ENCODE measurements around the gene TAS2R10. TPM values are rescaled to one million over a fixed set of nuclear protein-coding genes. Genes with fewer than 3 reads are reported as not detected.

Gene TAS2R10
- total RNA-seq, 1 experiment from 2014 or later, result 0.91 TPM

DNA sequence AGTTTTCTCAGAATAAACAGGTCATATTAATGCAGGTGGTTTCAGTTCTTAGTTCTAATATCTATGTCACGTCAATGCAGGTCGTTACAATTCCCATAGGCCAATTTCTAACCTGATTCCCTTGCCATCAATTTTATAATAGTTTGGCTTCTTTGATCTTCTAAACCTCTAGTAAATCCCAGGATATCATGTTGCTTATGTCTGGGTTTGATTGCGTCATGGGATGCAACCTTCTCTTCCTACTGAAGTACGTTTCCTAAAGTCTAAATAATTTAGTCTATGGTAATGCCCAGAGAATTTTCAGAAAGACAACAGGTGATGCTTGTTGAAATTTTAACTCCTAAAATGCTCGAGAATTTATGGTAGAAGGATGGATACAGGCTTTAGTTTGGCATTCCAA lies 42.9 kb downstream of the TAS2R10 start:
- Mint-ChIP-seq H3K36me3 (ENCODE audit: insufficient read depth, unreplicated experiment) (no peaks in the 10 kb centered on the region), H3K27me3 (ENCODE audit: insufficient read depth, unreplicated experiment) (peaks cover 7% of the 10 kb centered on the region), H3K27ac (ENCODE audit: low read depth, unreplicated experiment) (no peak overlapping the region), H3K4me3 (ENCODE audit: unreplicated experiment) (no peak overlapping the region), H3K4me1 (ENCODE audit: insufficient read depth, unreplicated experiment) (no peaks in the 10 kb centered on the region), H3K9me3 (ENCODE audit: unreplicated experiment) (no peaks in the 10 kb centered on the region)
- ChIA-PET POLR2A (interaction anchor here (0.7 kb wide), 1 partner anchor 13 kb away, joined by 3 read pairs; no protein-coding TSS in a partner anchor), CTCF (interaction anchor here (1.2 kb wide), 1 partner anchor 10 kb away, joined by 5 read pairs; no protein-coding TSS in a partner anchor)
- no TSS peak for BruUV-seq (replicated peaks)
- TF ChIP-seq, protein P1, sequence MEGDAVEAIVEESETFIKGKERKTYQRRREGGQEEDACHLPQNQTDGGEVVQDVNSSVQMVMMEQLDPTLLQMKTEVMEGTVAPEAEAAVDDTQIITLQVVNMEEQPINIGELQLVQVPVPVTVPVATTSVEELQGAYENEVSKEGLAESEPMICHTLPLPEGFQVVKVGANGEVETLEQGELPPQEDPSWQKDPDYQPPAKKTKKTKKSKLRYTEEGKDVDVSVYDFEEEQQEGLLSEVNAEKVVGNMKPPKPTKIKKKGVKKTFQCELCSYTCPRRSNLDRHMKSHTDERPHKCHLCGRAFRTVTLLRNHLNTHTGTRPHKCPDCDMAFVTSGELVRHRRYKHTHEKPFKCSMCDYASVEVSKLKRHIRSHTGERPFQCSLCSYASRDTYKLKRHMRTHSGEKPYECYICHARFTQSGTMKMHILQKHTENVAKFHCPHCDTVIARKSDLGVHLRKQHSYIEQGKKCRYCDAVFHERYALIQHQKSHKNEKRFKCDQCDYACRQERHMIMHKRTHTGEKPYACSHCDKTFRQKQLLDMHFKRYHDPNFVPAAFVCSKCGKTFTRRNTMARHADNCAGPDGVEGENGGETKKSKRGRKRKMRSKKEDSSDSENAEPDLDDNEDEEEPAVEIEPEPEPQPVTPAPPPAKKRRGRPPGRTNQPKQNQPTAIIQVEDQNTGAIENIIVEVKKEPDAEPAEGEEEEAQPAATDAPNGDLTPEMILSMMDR (IDR thresholded peaks at IDR 0.05; ENCODE audit: unreplicated experiment), result no peak
- intact Hi-C loops (cut with micrococcal nuclease), result no loop called here
- no peak for DNase-seq (ENCODE audit: unreplicated experiment)

DNA sequence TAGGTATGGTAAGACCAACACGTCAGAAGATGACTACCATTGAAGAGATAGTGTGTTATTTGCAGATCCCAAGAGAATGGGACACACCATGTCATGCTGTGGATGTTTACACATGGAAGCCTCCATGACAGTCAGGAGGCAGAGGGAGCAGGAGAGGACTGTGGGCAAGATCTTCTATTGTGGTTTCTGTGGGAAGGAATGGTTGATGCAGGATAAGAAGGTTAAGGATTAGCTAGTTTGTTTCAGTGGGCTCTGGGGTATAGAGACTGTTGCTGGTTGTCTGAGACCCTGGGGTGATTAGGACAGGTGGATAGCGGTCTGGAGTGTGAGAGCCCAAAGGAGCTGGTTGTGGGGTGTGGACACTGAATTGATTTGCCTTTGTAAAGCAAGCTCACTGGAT lies 47.1 kb downstream of the TAS2R10 start:
- Mint-ChIP-seq H3K9me3 (ENCODE audit: unreplicated experiment) (no peaks in the 10 kb centered on the region), H3K4me3 (ENCODE audit: unreplicated experiment) (no peak overlapping the region), H3K27me3 (ENCODE audit: insufficient read depth, unreplicated experiment) (peaks cover 44% of the 10 kb centered on the region), H3K36me3 (ENCODE audit: insufficient read depth, unreplicated experiment) (no peaks in the 10 kb centered on the region), H3K4me1 (ENCODE audit: insufficient read depth, unreplicated experiment) (no peaks in the 10 kb centered on the region), H3K27ac (ENCODE audit: low read depth, unreplicated experiment) (no peak overlapping the region)
- intact Hi-C loops (cut with micrococcal nuclease), result loop anchor here (10.0 kb wide), 1 partner anchor 186 kb away; no protein-coding TSS in a partner anchor
- DNase-seq (ENCODE audit: unreplicated experiment), result no peak
- ChIA-PET POLR2A (interaction anchor here (0.7 kb wide), 1 partner anchor 1341 kb away, joined by 3 read pairs; no protein-coding TSS in a partner anchor), CTCF (interaction anchor here (0.5 to 2.7 kb wide), 7 partner anchors 70 to 1296 kb away, joined by 3 to 21 read pairs (median 4); partner anchors contain the start of gene PRR4)
- no TSS peak for BruUV-seq (replicated peaks)
- TF ChIP-seq, protein P1 (IDR thresholded peaks at IDR 0.05; ENCODE audit: unreplicated experiment), result no peak

Other genes starting within 250 kb of the TAS2R10 start
- 36.8 and 44.5 TPM in 2 replicates for gene MAGOHB, start 212.7 kb downstream of the TAS2R10 start, total RNA-seq (2022)
- 0.14 and 0.56 TPM in 2 replicates for gene STYK1, start 152.3 kb downstream of the TAS2R10 start, total RNA-seq (2022)
- 545 and 577 TPM in 2 replicates for gene YBX3, start 103.0 kb downstream of the TAS2R10 start, total RNA-seq (2022)
- not detected in 2 replicates for gene TAS2R7, start 23.7 kb downstream of the TAS2R10 start, total RNA-seq (2022)
- gene TAS2R8, start 19.1 kb downstream of the TAS2R10 start, total RNA-seq (2022), result not detected in 2 replicates
- not detected in 2 replicates for gene TAS2R9, start 16.2 kb downstream of the TAS2R10 start, total RNA-seq (2022)
- 4.6 and 7.7 TPM in 2 replicates for gene PRR4, start 23.1 kb upstream of the TAS2R10 start, total RNA-seq (2022)
- 11.4 and 11.7 TPM in 2 replicates for gene PRH1, start 57.9 kb upstream of the TAS2R10 start, total RNA-seq (2022)
- gene TAS2R13, start 83.2 kb upstream of the TAS2R10 start, total RNA-seq (2022), result 0.68 and 0.93 TPM in 2 replicates
- not detected in 2 replicates for gene PRH2, start 102.9 kb upstream of the TAS2R10 start, total RNA-seq (2022)
- 1.6 and 1.9 TPM in 2 replicates for gene TAS2R14, start 112.9 kb upstream of the TAS2R10 start, total RNA-seq (2022)
- 0.86 and 1.1 TPM in 2 replicates for gene TAS2R50, start 160.6 kb upstream of the TAS2R10 start, total RNA-seq (2022)
- gene TAS2R20, start 171.9 kb upstream of the TAS2R10 start, total RNA-seq (2022), result 1.1 and 1.8 TPM in 2 replicates
- gene TAS2R19, start 196.3 kb upstream of the TAS2R10 start, total RNA-seq (2022), result 2.7 and 3.4 TPM in 2 replicates
- gene TAS2R31, start 205.0 kb upstream of the TAS2R10 start, total RNA-seq (2022), result 1.9 and 2.0 TPM in 2 replicates
- gene TAS2R46, start 235.9 kb upstream of the TAS2R10 start, total RNA-seq (2022), result 0.69 and 1.1 TPM in 2 replicates